HEK293T (cell line): ENCODE measurements around the gene GNLY.
A peak's percentile ranks its signal among the peaks of the same experiment; 100 is the strongest.

Experiments used
- CTCF ChIA-PET: fragments of 350-600 bp; formaldehyde crosslinking; extraction: SDS; loops from one replicate; lab custom pipeline; 2021; ENCODE audit warnings: antibody characterized with exemption, inconsistent platforms; lab: Yijun Ruan, JAX
- POLR2A ChIA-PET: fragments of 350-600 bp; formaldehyde crosslinking; extraction: SDS; loops from one replicate; lab custom pipeline; 2020; ENCODE audit warnings: antibody characterized with exemption, inconsistent platforms; lab: Yijun Ruan, JAX
- DNase-seq: peaks from one replicate; pipeline ENCODE4 v3.0.0; 2012; ENCODE audit warnings: mixed read lengths; ENCODE audit errors: extremely low spot score
- ARNT ChIP-seq: fragments of 450-650 bp; IDR thresholded peaks from 2 replicates; pipeline ENCODE4 v1.6.1; 2017; ENCODE audit warnings: mild to moderate bottlenecking
- BHLHE40 ChIP-seq: fragments of 450-650 bp; IDR thresholded peaks from 2 replicates; pipeline ENCODE4 v1.6.1; 2016; ENCODE audit warnings: mild to moderate bottlenecking, moderate library complexity, borderline replicate concordance
- CTBP1 ChIP-seq: fragments of 450-650 bp; IDR thresholded peaks from 2 replicates; pipeline ENCODE4 v1.6.1; 2016; ENCODE audit warnings: borderline replicate concordance
- ELF4 ChIP-seq: fragments of 450-650 bp; IDR thresholded peaks from 2 replicates; pipeline ENCODE4 v1.6.1; 2017; ENCODE audit warnings: antibody characterized with exemption
- FOXA1 ChIP-seq: fragments of 450-650 bp; IDR thresholded peaks from 2 replicates; pipeline ENCODE4 v1.6.1; 2016; ENCODE audit warnings: mild to moderate bottlenecking
- FOXK2 ChIP-seq: fragments of 450-650 bp; IDR thresholded peaks from 2 replicates; pipeline ENCODE4 v1.6.1; 2016; ENCODE audit warnings: mild to moderate bottlenecking
- FOXM1 ChIP-seq: fragments of 450-650 bp; IDR thresholded peaks from 2 replicates; pipeline ENCODE4 v1.6.1; 2017; ENCODE audit warnings: mild to moderate bottlenecking, borderline replicate concordance
- HDGF ChIP-seq: fragments of 450-650 bp; IDR thresholded peaks from 2 replicates; pipeline ENCODE4 v1.6.1; 2017; ENCODE audit warnings: antibody characterized with exemption, borderline replicate concordance
- L3MBTL2 ChIP-seq: fragments of 450-650 bp; conservative IDR thresholded peaks from 2 replicates; pipeline ENCODE4 v1.6.1; 2016; ENCODE audit warnings: mild to moderate bottlenecking
- LEF1 ChIP-seq: fragments of 450-650 bp; IDR thresholded peaks from 2 replicates; pipeline ENCODE4 v1.6.1; 2017; ENCODE audit warnings: mild to moderate bottlenecking, borderline replicate concordance
- NFRKB ChIP-seq: fragments of 450-650 bp; IDR thresholded peaks from 2 replicates; pipeline ENCODE4 v1.6.1; 2016; ENCODE audit warnings: mild to moderate bottlenecking, moderate library complexity
- SP1 ChIP-seq: fragments of 450-650 bp; IDR thresholded peaks from 2 replicates; pipeline ENCODE4 v1.6.1; 2017
- SUZ12 ChIP-seq: fragments of 450-650 bp; IDR thresholded peaks from 2 replicates; pipeline ENCODE4 v1.6.1; 2016; ENCODE audit warnings: mild to moderate bottlenecking
- TARDBP ChIP-seq: fragments of 450-650 bp; IDR thresholded peaks from 2 replicates; pipeline ENCODE4 v1.6.1; 2016
- ZNF384 ChIP-seq: fragments of 450-650 bp; IDR thresholded peaks from 2 replicates; pipeline ENCODE4 v1.6.1; 2016
- TF ChIP-seq, protein P1 (sequence below): fragments of 450-650 bp; IDR thresholded peaks from 2 replicates; pipeline ENCODE4 v1.6.1; 2016

GNLY gene

DNA sequence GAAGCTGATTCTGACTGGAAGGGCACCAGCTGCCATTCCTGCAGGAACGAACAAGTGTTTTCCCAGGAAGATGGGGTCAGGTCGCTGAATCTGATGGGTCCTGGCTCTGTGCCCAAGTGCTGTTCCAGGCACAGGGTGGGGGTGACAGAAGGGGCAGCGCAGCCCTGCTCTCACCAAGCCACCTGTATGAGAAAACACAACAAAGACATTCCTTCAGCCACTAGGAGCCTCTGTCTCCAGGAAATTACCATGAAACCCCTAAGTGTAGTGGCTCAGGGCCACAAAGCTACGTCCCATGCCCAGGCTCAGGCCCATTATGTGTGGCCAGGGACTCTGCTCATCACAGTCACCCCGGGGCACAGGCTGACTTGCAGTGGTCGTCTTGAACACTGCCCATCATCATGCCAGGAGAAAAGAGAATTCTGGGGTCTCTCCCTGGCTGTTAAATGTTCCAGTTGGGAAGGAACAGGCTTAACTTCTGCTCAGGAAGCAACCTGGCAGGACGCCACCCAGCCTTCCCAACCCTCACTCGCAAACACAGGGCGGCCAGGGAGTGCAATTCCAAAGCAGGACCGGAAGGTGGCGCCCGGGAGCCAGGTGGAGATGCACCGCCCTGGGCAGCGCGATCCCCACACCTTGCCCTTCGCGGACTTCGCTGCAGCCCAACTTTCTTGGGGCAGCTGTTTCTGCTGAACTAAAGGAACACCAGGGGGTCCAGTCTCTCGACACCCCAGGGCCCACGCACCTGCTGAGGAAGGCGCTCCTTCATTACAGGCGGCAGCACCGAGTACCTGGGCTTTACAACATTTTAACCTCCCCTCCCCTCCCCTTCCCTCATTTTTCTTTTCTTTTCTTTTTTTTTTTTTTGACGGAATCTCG lies 15.1 kb upstream of the GNLY start:
- ChIA-PET POLR2A (no interaction called here), CTCF (interaction anchor here (0.7 to 1.3 kb wide), 3 partner anchors 20 to 29 kb away, joined by 3 to 4 read pairs (median 4); no protein-coding TSS in a partner anchor)
- peak; percentile 93 for DNase-seq
- TF ChIP-seq LEF1 (no peak), SP1 (no peak), ZNF384 (peak; percentile 50; the same call in 1 of the 2 replicates)

DNA sequence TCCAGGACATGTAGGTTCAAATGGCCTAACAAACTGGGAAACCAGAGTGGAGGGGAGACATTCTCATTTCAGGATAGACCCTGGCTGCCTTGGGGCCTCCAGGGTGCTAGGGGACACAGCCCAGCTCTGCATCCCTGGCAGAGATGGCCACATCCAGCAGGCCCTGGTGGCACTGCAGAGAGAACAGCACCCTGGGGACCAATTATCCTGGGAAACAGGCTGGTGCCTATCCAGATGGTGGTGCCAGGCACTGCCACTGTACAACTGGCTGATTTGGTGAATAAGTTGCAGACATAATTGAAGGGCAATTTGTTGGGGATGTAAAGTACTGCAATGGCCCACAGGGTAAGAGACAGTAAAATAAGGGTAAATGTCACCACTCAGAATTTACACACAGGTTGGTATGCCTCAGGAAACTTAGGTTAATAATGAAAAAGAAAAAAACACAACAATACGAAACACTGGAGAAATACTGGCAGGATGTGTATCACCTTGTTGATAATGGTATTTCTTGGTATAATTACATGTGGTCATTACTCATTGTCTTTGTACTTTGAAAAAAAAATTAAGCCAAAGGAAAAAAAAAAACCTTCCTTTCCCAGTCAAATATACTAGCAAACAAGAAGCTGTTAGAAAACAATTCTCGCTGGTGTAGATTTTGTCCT lies 13.3 kb upstream of the GNLY start:
- TF ChIP-seq SP1 (no peak), FOXM1 (no peak), FOXK2 (no peak), L3MBTL2 (no peak), ZNF384 (no peak), ELF4 (no peak), SUZ12 (no peak), TARDBP (no peak), FOXA1 (no peak), HDGF (no peak), CTBP1 (no peak), LEF1 (no peak), BHLHE40 (no peak), ARNT (no peak), NFRKB (no peak)
- TF ChIP-seq, protein P1, sequence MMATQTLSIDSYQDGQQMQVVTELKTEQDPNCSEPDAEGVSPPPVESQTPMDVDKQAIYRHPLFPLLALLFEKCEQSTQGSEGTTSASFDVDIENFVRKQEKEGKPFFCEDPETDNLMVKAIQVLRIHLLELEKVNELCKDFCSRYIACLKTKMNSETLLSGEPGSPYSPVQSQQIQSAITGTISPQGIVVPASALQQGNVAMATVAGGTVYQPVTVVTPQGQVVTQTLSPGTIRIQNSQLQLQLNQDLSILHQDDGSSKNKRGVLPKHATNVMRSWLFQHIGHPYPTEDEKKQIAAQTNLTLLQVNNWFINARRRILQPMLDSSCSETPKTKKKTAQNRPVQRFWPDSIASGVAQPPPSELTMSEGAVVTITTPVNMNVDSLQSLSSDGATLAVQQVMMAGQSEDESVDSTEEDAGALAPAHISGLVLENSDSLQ = no peak
- ChIA-PET CTCF (interaction anchor here (0.6 to 0.7 kb wide), 2 partner anchors 16 to 133 kb away, joined by 3 read pairs; no protein-coding TSS in a partner anchor), POLR2A (no interaction called here)
- no peak for DNase-seq

DNA sequence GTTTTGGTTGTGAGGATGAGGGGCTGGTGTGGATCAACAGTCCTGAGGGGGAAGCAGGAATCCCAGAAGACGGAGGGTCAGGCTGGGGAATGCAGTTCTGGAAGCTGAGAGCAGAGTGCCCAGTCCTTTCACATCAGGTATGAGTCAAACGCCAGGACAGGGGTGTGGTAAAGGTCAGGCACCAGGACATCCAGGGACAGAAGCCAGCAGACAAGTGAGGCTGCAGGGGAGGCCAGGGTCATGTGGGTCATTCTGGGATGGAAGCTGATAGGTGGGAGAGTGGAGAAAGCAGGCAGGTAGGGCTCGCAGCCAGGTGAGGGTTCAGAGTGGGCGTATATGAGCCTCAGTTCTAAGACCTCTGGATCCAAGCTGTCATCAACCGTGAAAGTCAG lies 12.8 kb upstream of the GNLY start:
- CTCF ChIA-PET = interaction anchor here (0.6 kb wide), 1 partner anchor 15 kb away, joined by 3 read pairs; no protein-coding TSS in a partner anchor
- no peak for TF ChIP-seq ZNF384
- no peak for TF ChIP-seq CTBP1
- TF ChIP-seq TARDBP = no peak
- TF ChIP-seq ARNT = no peak
- TF ChIP-seq, protein P1 = no peak
- TF ChIP-seq FOXM1 = no peak
- no peak for TF ChIP-seq HDGF
- no peak for TF ChIP-seq BHLHE40
- TF ChIP-seq L3MBTL2 = no peak
- DNase-seq = no peak
- POLR2A ChIA-PET = interaction anchor here (1.3 kb wide), 1 partner anchor 65 kb away, joined by 3 read pairs; the partner anchor contains the start of gene USP39

DNA sequence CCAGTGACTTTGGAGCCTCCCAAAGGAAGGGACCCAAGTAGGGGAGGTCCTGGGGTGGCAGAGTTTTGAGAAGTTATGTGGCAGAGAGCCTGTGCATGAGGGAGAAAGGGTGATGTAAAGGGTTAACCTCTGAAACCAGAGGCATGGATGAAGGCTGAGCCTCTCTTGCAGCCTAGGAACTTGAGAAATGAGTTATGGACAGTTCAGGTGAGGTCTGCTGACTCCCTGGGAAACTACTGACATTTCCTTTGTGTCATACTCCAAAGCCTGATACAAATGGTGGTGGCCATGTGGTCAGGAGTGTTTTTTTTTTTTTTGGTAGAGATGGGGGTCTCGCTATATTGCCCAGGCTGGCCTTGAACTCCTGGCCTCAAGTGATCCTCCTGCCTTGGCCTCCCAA lies 12.4 kb upstream of the GNLY start:
- ChIA-PET POLR2A (interaction anchor here (1.3 kb wide), 1 partner anchor 66 kb away, joined by 3 read pairs; the partner anchor contains the start of gene USP39), CTCF (interaction anchor here (0.6 kb wide), 1 partner anchor 15 kb away, joined by 3 read pairs; no protein-coding TSS in a partner anchor)
- DNase-seq = no peak
- TF ChIP-seq CTBP1 = no peak
- TF ChIP-seq, protein P1 = no peak
- TF ChIP-seq BHLHE40 = no peak
- no peak for TF ChIP-seq ARNT
- no peak for TF ChIP-seq NFRKB
- no peak for TF ChIP-seq L3MBTL2
- no peak for TF ChIP-seq TARDBP
- no peak for TF ChIP-seq SUZ12
- TF ChIP-seq FOXK2 = no peak
- no peak for TF ChIP-seq FOXA1
- no peak for TF ChIP-seq SP1
- no peak for TF ChIP-seq HDGF
- no peak for TF ChIP-seq LEF1

DNA sequence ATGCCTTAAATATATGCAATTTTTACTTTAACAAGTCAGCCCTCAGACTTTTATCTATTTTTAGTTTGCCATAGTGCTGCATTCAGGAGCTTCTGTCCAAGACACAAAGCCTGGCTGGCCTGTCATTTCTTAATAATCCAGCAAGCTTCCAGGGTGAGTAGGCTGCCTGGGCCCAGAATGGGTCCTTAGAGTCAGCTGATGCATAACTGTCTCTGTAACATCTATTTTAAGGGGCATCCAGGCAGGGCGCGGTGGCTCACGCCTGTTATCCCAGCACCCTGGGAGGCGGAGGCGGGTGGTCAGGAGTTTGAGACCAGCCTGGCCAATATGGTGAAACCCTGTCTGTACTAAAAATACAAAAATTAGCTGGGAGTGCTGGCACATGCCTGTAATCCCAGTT lies 11.8 kb upstream of the GNLY start:
- no peak for DNase-seq
- CTCF ChIA-PET = no interaction called here
- POLR2A ChIA-PET = interaction anchor here (1.3 kb wide), 1 partner anchor 66 kb away, joined by 3 read pairs; the partner anchor contains the start of gene USP39
- TF ChIP-seq HDGF (no peak), ZNF384 (no peak), LEF1 (no peak), BHLHE40 (no peak), FOXM1 (no peak), L3MBTL2 (no peak), ARNT (no peak), SP1 (no peak), FOXA1 (no peak), ELF4 (no peak), NFRKB (no peak), TARDBP (no peak), FOXK2 (no peak), SUZ12 (no peak), CTBP1 (no peak)
- TF ChIP-seq, protein P1 = no peak
